Calu3 (cell line): ENCODE measurements around the gene CYB5R4. TPM values are rescaled to one million over a fixed set of nuclear protein-coding genes. Genes with fewer than 3 reads are reported as not detected.
A peak's percentile ranks its signal among the peaks of the same experiment; 100 is the strongest.

Experiments used
- BruUV-seq: library from RNA; stranded (reverse); fragments of 400-500 nt; replicated peaks from 2 replicates; lab custom pipeline; 2021; lab: Mats Ljungman, UMichigan
- CTCF ChIA-PET: fragments of 300-600 bp; sonication (Branson Sonifier 250); formaldehyde crosslinking; loops from one replicate; lab custom pipeline; 2022; ENCODE audit warnings: antibody characterized with exemption; lab: Charles Lee
- DNase-seq: peaks from one replicate; pipeline ENCODE4 v3.0.0; 2022
- H3K27ac Mint-ChIP-seq: one replicate; pipeline ENCODE4 v1.8.0; 2022; ENCODE audit warnings: mixed read lengths; ENCODE audit not compliant: unreplicated experiment
- H3K27me3 Mint-ChIP-seq: one replicate; pipeline ENCODE4 v1.8.0; 2022; ENCODE audit warnings: mixed read lengths; ENCODE audit not compliant: unreplicated experiment
- H3K36me3 Mint-ChIP-seq: one replicate; pipeline ENCODE4 v1.8.0; 2022; ENCODE audit warnings: mild to moderate bottlenecking, moderate library complexity, mixed read lengths; ENCODE audit not compliant: insufficient read depth, unreplicated experiment
- H3K4me1 Mint-ChIP-seq: one replicate; pipeline ENCODE4 v1.8.0; 2022; ENCODE audit warnings: mild to moderate bottlenecking, low read depth, mixed read lengths; ENCODE audit not compliant: unreplicated experiment
- H3K4me3 Mint-ChIP-seq: one replicate; pipeline ENCODE4 v1.8.0; 2022; ENCODE audit warnings: mild to moderate bottlenecking, low read depth, moderate library complexity, mixed read lengths; ENCODE audit not compliant: unreplicated experiment
- H3K9me3 Mint-ChIP-seq: one replicate; pipeline ENCODE4 v1.8.0; 2022; ENCODE audit warnings: low read depth, mixed read lengths; ENCODE audit not compliant: unreplicated experiment
- CTCF ChIP-seq: fragments of 200-600 bp; IDR thresholded peaks from one replicate; pipeline ENCODE4 v1.8.0; 2022; ENCODE audit warnings: antibody characterized with exemption; ENCODE audit not compliant: unreplicated experiment
- intact Hi-C: fragments of 100-400 bp; cut with micrococcal nuclease; formaldehyde crosslinking; loops from one replicate; pipeline ENCODE4 v1.10.0; 2022; ENCODE audit not compliant: unreplicated experiment
- total RNA-seq: library from RNA; stranded (reverse); gene quantifications from 2 replicates; pipeline ENCODE4 v1.2.3, GENCODE V29; 2022

CYB5R4 gene
- total RNA-seq, 1 experiment from 2014 or later: 28.3 TPM

- no peak overlapping the region for H3K4me3 Mint-ChIP-seq
- H3K27me3 Mint-ChIP-seq: no peaks in the 10 kb centered on the region
- TF ChIP-seq CTCF: no peak
- H3K4me1 Mint-ChIP-seq: peaks cover 35% of the 10 kb centered on the region
- CTCF ChIA-PET: no interaction called here
- H3K9me3 Mint-ChIP-seq: no peaks in the 10 kb centered on the region
- BruUV-seq: no TSS peak
- intact Hi-C loops: loop anchor here (5.0 kb wide), 1 partner anchor 251 kb away; no protein-coding TSS in a partner anchor
- H3K36me3 Mint-ChIP-seq: peaks cover 20% of the 10 kb centered on the region
- no peak overlapping the region for H3K27ac Mint-ChIP-seq
- DNase-seq: no peak
Observed at GRCh38 chr6:83862776-83863471, 3.4 kb downstream of the CYB5R4 start.

GRCh38 chr6:83867043-83867442 is 7.6 kb downstream of the CYB5R4 start:
- Mint-ChIP-seq H3K9me3 (no peaks in the 10 kb centered on the region), H3K27me3 (no peaks in the 10 kb centered on the region), H3K4me1 (peaks cover 29% of the 10 kb centered on the region), H3K36me3 (peaks cover 12% of the 10 kb centered on the region), H3K4me3 (no peak overlapping the region), H3K27ac (peak overlapping the region; percentile 80)
- TF ChIP-seq CTCF: no peak
- CTCF ChIA-PET: no interaction called here
- intact Hi-C loops: no loop called here
- BruUV-seq: no TSS peak
- no peak for DNase-seq

- no peak for TF ChIP-seq CTCF
- DNase-seq: peak; percentile 64
- no peak overlapping the region for H3K4me3 Mint-ChIP-seq
- H3K27ac Mint-ChIP-seq: peak overlapping the region; percentile 80
- H3K9me3 Mint-ChIP-seq: no peaks in the 10 kb centered on the region
- H3K27me3 Mint-ChIP-seq: no peaks in the 10 kb centered on the region
- intact Hi-C loops: no loop called here
- H3K4me1 Mint-ChIP-seq: peaks cover 23% of the 10 kb centered on the region
- peaks cover 12% of the 10 kb centered on the region for H3K36me3 Mint-ChIP-seq
- CTCF ChIA-PET: no interaction called here
- BruUV-seq: no TSS peak
Observed at GRCh38 chr6:83867527-83868161, 8.2 kb downstream of the CYB5R4 start.

GRCh38 chr6:83868639-83869038 is 9.2 kb downstream of the CYB5R4 start:
- intact Hi-C loops: no loop called here
- peaks cover 12% of the 10 kb centered on the region for H3K36me3 Mint-ChIP-seq
- H3K4me3 Mint-ChIP-seq: no peak overlapping the region

More at GRCh38 chr6:83868639-83869038, 9.2 kb downstream of the CYB5R4 start:
- no peak overlapping the region for H3K27ac Mint-ChIP-seq
- CTCF ChIA-PET: no interaction called here
- no peak for DNase-seq
- no peak for TF ChIP-seq CTCF
- BruUV-seq: no TSS peak
- peaks cover 20% of the 10 kb centered on the region for H3K4me1 Mint-ChIP-seq
- no peaks in the 10 kb centered on the region for H3K27me3 Mint-ChIP-seq
- no peaks in the 10 kb centered on the region for H3K9me3 Mint-ChIP-seq
